ENCODE results near the gene LRRC8B.
"Not testable (repeated sequence)": the region's sequence is repeated elsewhere in the genome, so short reads cannot be mapped to it uniquely, and the experiment has no call there.

The LRRC8B gene

DNA sequence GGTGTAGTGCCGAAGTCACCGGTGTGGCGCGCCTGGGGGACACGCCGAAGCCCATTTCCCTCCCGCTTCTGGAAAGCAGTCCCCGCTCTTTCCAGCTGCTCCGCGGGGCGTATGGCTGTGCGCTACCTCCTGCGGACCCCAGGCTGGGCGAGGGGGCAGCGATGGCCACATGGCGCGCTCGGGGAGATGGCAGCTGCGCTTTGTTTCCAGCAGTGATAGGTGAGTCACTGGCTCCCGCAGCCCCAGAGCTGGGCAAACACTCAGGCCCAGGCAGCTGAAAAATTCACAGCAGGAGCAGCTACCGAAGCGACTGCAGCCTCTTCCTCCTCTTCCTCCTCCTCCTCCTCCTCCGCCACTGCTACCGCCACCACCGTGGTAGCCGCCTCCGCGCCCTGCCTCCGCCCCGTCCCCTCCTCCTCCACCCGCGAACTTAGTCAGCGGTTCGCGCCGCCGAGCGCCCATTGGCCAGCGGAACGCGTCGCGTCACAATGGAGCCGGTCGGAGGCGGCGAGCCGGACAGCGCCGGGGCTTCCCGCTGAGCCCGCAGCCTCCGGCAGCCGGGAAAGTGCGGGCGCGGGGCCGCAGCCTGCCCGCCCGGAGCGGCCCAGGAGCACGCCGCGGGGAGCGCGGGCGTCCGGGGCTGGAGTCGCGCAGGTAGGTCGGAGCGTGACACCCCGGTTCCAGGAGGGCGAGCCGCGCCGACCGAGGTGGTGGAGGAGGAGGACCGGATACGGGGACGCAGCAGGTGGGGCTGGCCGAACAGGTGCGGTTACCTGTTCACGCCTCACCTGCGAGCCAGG, at the start of gene LRRC8B:
TSS of gene LRRC8B (plus strand) at position 461 of the 800 bp plus-strand sequence. CDS start 57,822 bp downstream, outside the sequence.
- DNase-seq: peak; percentile 96

DNA sequence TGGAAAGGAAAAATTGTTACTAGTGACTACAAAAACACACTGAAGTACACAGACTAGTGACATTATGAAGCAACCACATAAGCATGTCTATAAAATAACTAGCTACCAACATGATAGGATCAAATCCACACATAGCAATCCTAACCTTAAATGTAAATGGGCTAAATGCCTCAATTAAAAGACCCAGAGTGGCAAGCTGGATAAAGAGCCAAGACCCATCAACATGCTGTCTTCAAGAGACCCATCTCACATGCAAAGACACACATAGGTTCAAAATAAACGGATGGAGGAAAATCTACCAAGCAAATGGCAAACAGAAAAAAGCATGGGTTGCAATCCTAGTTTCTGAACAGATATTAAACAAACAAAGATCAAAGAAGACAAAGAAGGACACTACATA, 49.4 kb upstream of the LRRC8B start:
- no peak for DNase-seq

DNA sequence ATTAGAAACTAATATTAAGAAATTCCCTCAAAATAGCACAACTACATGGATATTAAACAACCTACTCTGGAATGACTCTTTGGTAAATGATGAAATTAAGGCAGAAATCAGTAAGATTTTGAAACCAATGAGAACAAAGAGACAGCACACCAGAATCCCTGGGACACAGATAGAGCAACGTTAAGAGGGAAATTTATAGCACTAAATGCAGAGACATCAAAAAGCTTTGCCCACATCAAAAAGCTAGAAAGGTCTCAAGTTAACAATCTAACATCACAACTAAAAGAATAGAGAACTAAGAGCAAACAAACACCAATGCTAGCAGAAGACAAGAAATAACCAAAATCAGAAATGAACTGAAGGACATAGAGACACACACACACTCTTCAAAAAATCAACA, 48.6 kb upstream of the LRRC8B start:
- no peak for DNase-seq

DNA sequence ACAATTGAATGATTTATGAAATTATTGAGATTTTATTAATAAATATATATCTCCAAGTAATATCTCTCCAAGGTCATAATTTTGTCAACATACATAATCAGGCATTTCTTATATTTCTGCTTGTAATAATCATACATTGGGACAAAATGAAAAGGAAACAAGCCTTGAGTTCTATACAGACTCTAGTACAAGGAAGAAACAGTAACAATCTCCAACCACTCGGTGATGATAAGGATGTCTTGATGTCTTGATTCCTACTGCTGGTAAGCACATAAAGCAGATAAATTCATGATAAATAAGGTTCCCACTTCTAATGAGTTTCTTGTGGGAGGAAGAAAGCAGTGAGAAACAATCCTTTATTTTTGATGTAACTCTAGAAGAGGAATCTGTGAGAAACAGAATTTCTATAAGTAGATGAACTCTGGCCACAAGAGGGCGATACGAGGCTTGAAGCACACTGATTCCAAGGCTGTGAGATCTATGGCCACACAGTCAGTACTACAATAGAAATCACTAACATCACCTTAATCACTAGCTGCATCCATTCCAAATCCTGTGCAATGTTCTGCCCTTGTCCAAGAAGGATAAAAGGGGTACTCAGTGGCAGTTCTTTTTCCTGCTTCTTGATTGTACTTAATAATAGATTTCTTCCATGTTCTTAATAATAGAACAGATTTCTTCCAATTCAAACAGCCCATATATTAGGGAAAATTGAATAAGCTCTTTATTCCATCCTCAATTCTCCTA, 41.4 kb upstream of the LRRC8B start:
- peak; percentile 88 for DNase-seq

- DNase-seq: no peak
Measured at GRCh38 chr1:89483757-89484077, 40.9 kb upstream of the LRRC8B start.

DNA sequence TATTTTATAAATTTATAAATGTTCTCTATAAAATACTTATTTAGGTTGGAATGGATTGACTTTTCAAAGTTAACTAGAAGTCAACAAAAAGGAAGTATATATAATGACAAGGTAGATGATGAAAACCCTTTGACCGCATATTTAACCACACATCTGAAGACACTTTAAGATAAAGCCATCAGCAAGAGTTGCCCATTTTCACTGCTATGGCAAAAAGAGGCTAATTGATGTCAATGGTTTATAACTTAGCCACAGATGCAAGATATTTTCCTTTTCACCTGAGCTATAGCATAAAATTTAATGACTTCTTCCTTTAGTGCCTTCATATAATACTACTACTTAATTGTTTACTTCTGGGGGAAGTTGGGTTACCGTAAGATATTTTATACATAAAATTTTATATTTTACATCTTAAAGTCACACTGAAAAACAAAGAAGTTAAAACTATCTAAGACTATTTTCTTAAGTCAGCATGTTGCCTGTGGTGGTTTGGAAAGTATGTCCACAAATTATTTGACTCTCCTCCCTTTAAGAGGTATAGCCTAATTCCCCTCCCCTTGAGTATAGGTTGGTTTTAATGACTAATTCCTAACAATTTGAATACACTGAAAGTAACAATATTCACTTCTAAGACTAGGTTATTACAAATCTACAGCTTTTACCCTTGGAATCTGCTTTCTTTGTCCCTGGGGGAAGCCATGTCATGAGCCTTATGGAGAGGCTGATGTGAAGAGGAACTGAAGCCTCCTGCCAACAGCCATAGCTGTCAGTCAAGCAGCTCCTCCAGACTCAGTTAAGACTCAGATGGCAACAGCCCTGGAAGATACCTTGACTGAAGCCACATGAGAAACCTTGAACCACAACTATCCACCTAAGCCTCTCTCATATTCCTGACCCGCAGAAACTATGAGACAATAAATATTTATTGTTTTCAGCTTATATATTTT, 40.3 kb upstream of the LRRC8B start:
- no peak for DNase-seq

DNA sequence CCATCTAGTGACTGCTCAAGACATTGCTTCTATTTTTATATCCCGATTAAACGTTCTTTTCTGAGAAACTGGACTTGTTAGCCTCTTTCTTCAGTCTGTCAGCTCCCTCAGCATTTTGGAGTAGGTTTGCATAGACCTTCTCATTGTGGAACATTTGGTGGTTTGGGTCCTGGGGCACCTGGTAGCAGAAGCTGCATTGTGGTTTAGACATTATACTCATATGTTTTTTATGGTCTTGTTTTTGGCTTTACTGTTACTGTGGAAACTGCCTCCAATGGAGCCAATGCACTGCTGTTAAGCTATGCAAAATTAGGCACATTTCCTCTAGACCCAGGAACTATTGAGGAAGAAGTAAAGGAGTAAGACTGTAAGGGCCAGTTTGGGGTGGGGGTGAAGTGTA, 36.7 kb upstream of the LRRC8B start:
- DNase-seq: no peak

- no peak for DNase-seq
Measured at GRCh38 chr1:89489047-89489729, 35.4 kb upstream of the LRRC8B start.

DNA sequence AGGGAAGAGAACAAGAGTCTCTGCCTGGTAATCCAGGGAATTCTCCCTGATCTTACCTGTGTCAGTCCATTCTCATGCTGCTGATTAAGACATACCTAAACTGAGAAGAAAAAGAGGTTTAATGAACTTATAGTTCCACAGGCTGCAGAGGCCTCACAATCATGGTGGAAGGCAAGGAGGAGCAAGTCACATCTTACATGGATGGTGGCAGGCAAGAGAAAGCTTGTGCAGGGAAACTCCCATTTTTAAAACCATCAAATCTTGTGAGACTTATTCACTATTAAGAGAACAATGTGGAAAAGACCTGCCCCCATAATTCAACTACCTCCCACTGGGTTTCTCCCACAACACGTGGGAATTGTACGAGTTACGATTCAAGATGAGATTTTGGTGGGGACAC, 34.2 kb upstream of the LRRC8B start:
- no peak for DNase-seq

DNA sequence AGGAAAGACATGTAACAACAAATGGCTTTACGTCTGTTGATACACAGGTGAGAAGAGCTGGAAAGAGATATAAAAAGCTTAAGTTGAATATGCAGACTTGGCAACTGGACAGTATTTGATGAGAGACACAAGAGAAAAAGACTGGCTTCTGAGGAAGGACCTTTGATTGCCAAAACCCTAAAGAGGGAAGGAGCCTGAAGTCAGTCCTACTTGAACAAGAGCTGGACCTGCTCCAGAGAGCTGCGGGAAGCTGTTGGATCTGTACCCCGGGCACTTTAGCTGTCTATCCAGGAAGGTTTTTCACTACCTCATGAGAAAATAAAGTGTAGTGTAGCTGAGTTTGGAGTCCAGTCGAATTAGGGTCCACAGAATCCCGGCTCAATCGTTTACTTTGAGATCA, 25.3 kb upstream of the LRRC8B start:
- DNase-seq: no peak

- no peak for DNase-seq
Measured at GRCh38 chr1:89502042-89502441, 22.6 kb upstream of the LRRC8B start.

DNA sequence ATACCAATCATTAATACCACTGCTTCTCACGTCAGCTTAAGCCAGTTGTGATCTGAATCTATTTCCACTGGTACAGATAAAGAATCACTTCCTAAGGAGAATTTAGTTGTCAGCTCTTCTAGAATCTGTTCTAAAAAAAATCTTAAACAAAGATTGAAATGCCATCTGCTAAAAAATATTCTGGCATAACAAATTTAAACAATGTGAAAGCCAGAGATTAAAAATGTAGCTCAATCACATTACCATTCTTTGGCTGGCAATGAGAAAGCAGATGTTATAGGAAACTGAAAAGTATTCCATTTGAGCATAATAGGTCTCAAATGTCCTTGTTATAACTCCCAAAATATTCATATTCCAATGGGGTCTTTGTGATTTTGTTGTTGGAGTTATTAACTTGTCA, 21.7 kb upstream of the LRRC8B start:
- DNase-seq: no peak

GRCh38 chr1:89503690-89504089, 20.9 kb upstream of the LRRC8B start:
- DNase-seq: no peak

DNA sequence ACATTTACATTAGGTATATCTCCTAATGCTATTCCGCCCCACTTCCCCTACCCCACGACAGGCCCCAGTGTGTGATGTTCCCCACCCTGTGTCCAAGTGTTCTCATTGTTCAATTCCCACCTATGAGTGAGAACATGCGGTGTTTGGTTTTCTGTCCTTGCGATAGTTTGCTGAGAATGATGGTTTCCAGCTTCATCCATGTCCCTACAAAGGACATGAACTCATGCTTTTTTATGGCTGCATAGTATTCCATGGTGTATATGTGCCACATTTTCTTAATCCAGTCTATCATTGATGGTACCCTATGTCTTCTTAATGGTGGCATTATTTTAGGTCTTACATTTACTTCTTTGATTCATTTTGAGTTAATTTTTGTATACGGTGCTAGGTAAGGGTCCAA, 14.6 kb upstream of the LRRC8B start:
- not testable (repeated sequence) for DNase-seq

DNA sequence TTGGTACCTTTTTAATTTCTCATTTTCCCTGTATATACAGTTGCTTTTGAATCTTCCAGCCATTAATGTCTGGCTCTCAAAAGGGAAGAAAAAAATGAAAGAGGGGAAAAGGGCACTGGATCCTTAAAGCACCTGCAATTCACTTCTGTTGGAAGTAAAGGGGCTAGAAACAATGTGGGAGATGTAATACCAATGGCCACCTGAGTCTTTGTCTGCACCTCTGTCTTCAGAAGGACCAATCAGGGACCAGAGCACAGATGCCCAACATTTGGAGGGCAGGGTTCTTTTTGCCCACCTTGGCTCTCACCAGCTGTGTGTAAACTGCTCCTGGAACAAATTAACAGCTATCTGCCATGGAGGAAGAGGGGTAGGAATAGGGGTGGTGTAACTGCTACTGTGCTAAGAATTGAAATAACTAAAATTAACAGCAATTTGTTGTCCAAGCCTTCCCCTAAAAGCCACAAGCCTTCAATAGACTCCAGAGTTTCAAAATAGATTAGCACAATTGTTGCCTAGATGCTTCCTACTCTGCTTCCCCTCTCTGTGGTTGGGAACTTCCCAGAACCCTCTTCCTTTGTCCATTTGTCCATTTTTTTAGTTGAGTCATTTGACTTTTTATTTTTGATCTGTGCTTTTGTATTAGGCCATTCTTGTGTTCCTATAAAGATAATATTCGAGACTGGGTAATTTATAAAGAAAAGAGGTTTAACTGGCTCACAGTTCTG, 11.5 kb upstream of the LRRC8B start:
- DNase-seq: no peak

- DNase-seq: no peak
Measured at GRCh38 chr1:89516055-89516454, 8.6 kb upstream of the LRRC8B start.

DNA sequence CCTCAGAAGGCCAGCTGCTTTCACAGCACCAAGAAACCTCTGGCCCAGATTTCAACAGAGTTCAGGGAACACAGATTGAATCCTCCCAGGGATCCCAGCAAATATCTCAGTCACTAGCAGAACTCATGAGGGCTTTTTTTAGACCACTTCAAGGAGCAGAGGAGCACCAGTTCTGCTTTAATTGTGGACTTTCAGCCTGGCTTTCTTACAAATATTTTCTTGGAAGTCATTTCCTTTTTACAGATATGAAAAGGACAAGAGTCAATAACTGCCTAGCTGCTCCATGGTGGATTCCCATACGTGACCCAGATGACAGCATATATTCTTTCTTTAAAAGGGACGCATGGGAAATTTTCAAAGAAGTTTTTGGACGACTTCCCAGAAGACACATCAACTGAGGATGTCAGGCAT, 6.4 kb upstream of the LRRC8B start:
- no peak for DNase-seq

GRCh38 chr1:89519779-89520358, 4.8 kb upstream of the LRRC8B start:
- peak; percentile 71 for DNase-seq

DNA sequence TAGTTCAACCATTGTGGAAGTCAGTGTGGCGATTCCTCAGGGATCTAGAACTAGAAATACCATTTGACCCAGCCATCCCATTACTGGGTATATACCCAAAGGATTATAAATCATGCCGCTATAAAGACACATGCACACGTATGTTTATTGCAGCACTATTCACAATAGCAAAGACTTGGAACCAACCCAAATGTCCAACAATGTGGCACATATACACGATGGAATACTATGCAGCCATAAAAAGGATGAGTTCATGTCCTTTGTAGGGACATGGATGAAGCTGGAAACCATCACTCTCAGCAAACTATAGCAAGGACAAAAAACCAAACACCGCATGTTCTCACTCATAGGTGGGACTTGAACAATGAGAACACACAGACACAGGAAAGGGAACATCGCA, 2.7 kb upstream of the LRRC8B start:
- DNase-seq: not testable (repeated sequence)

GRCh38 chr1:89523572-89524368, 859 bp upstream of the LRRC8B start:
- DNase-seq: no peak
